Endothelial cell of umbilical vein (primary cell): ENCODE measurements around the gene FTO. TPM values are rescaled to one million over a fixed set of nuclear protein-coding genes. Genes with fewer than 3 reads are reported as not detected.

Experiments used
- BruUV-seq: library from RNA; stranded (reverse); fragments of 400-500 nt; replicated peaks from 2 replicates; lab custom pipeline; 2021; lab: Mats Ljungman, UMichigan
- CTCF ChIA-PET: fragments of 300-600, 350-600 bp; sonication (Branson Sonifier 250); formaldehyde crosslinking; loops from one replicate; lab custom pipeline; 2021; ENCODE audit warnings: antibody characterized with exemption, inconsistent platforms; lab: Charles Lee
- POLR2A ChIA-PET: fragments of 300-600, 350-600 bp; sonication (Branson Sonifier 250); formaldehyde crosslinking; loops from one replicate; lab custom pipeline; 2021; ENCODE audit warnings: antibody characterized with exemption, inconsistent platforms; lab: Charles Lee
- DNase-seq: peaks from one replicate; pipeline ENCODE4 v3.0.0-alpha.2; 2011; ENCODE audit warnings: low read depth, low spot score
- FAIRE-seq: peaks from 2 replicates; lab custom pipeline; 2011; peaks lifted over from hg19 to GRCh38; lab: Jason Lieb, UNC
- H2AFZ ChIP-seq: 2 replicates; pipeline ENCODE4 v1.6.0; 2012; ENCODE audit warnings: low read depth, low read length, control low read depth, inconsistent platforms
- H3K27ac ChIP-seq: 2 replicates; pipeline ENCODE4 v1.5.1; 2011; ENCODE audit warnings: low read depth, mild to moderate bottlenecking, control low read depth, low read length, moderate library complexity; ENCODE audit not compliant: insufficient read depth
- H3K27me3 ChIP-seq, 2 experiments: 2 replicates each; pipeline versions ENCODE4 v1.6.0 to v1.6.1; 2011; ENCODE audit warnings: low read length in 2 of 2, mixed read lengths in 1 of 2; ENCODE audit not compliant: control insufficient read depth in 2 of 2, insufficient read depth in 2 of 2
- H3K36me3 ChIP-seq, 2 experiments: 2 replicates in 1 of 2; 3 replicates in 1 of 2; pipeline ENCODE4 v1.5.1; 2011; ENCODE audit warnings: low read length in 2 of 2, mild to moderate bottlenecking in 1 of 2, moderate library complexity in 1 of 2; ENCODE audit not compliant: control insufficient read depth in 2 of 2, insufficient read depth in 2 of 2; ENCODE audit errors: extremely low read depth in 1 of 2
- H3K4me1 ChIP-seq: 3 replicates; pipeline ENCODE4 v1.5.1; 2011; ENCODE audit warnings: mild to moderate bottlenecking, low read length; ENCODE audit not compliant: control insufficient read depth, insufficient read depth; ENCODE audit errors: extremely low read depth
- H3K4me2 ChIP-seq: 2 replicates; pipeline ENCODE4 v1.6.1; 2011; ENCODE audit warnings: low read length, control low read depth, mixed read lengths; ENCODE audit not compliant: insufficient read depth
- H3K4me3 ChIP-seq, 3 experiments: fragments of 200-600 bp in 1 of 3; sonication (generic), shearing (Covaris generic) in 1 of 3; replicated peaks in 1 of 3; 2 replicates each; pipeline ENCODE4 v1.5.1; 2011 to 2016; ENCODE audit warnings: control low read depth in 3 of 3, low read length in 3 of 3, mild to moderate bottlenecking in 2 of 3, inconsistent platforms in 1 of 3, low read depth in 1 of 3, moderate library complexity in 1 of 3; ENCODE audit not compliant: insufficient read depth in 1 of 3
- H3K79me2 ChIP-seq: 2 replicates; pipeline ENCODE4 v1.6.0; 2012; ENCODE audit warnings: low read length, inconsistent platforms; ENCODE audit not compliant: control insufficient read depth, insufficient read depth
- H3K9ac ChIP-seq: replicated peaks from 2 replicates; pipeline ENCODE3; 2011; ENCODE audit warnings: low read length, control low read depth; ENCODE audit not compliant: insufficient read depth; ENCODE audit errors: extremely low read depth
- H3K9me1 ChIP-seq: replicated peaks from 3 replicates; pipeline ENCODE4 v1.6.0; 2011; ENCODE audit warnings: mild to moderate bottlenecking, low read length; ENCODE audit not compliant: control insufficient read depth, insufficient read depth; ENCODE audit errors: extremely low read depth
- H3K9me3 ChIP-seq: replicated peaks from 2 replicates; pipeline ENCODE4 v1.5.1; 2012; ENCODE audit warnings: low read length, inconsistent platforms; ENCODE audit not compliant: control insufficient read depth, insufficient read depth
- H4K20me1 ChIP-seq: replicated peaks from 2 replicates; pipeline ENCODE3; 2011; ENCODE audit warnings: mild to moderate bottlenecking, low read length; ENCODE audit not compliant: control insufficient read depth, insufficient read depth; ENCODE audit errors: extremely low read depth
- EZH2 ChIP-seq: IDR thresholded peaks from 2 replicates; pipeline ENCODE4 v1.6.1; 2012; ENCODE audit warnings: borderline replicate concordance, low read depth, mild to moderate bottlenecking, moderate library complexity, low read length, inconsistent platforms; ENCODE audit not compliant: severe bottlenecking
- FOS ChIP-seq: IDR thresholded peaks from 2 replicates; pipeline ENCODE4 v1.6.1; 2011; ENCODE audit warnings: mild to moderate bottlenecking, low read length, moderate library complexity, borderline replicate concordance; ENCODE audit not compliant: insufficient read depth
- GATA2 ChIP-seq: IDR thresholded peaks from 2 replicates; pipeline ENCODE4 v1.7.0; 2011; ENCODE audit warnings: low read depth, mild to moderate bottlenecking, moderate library complexity, mixed read lengths, low read length; ENCODE audit not compliant: insufficient read length, insufficient read depth
- JUN ChIP-seq: IDR thresholded peaks from 2 replicates; pipeline ENCODE4 v1.6.1; 2011; ENCODE audit warnings: borderline replicate concordance, low read depth; ENCODE audit not compliant: insufficient read length, insufficient read depth
- MYC ChIP-seq: IDR thresholded peaks from one replicate; pipeline ENCODE4 v1.6.1; 2011; ENCODE audit warnings: mild to moderate bottlenecking, low read depth, low read length
- POLR2A ChIP-seq: IDR thresholded peaks from 2 replicates; pipeline ENCODE4 v1.6.1; 2012; ENCODE audit warnings: low read depth, mild to moderate bottlenecking, control low read depth, low read length
- POLR2AphosphoS5 ChIP-seq: IDR thresholded peaks from 2 replicates; pipeline ENCODE4 v1.6.1; 2012; ENCODE audit warnings: low read depth, mild to moderate bottlenecking, control low read depth, low read length, moderate library complexity; ENCODE audit not compliant: insufficient read depth
- dilution Hi-C: fragments of 300-500 bp; cut with MboI; formaldehyde crosslinking; loops from one replicate; pipeline ENCODE4 v1.15.0; 2019; ENCODE audit warnings: low sequenced_read_pairs; ENCODE audit not compliant: extremely low pct_ligation_motif_present
- intact Hi-C: fragments of 100-400 bp; cut with micrococcal nuclease; formaldehyde crosslinking; loops from one replicate; pipeline ENCODE4 v1.10.0; 2022
- polyA plus RNA-seq, 4 experiments: library from polyadenylated mRNA; depleted of rRNA in 3 of 4; stranded (reverse) in 3 of 4; unstranded in 1 of 4; fragments of >200 nt; gene quantifications; 2 replicates each; pipeline versions ENCODE4 v1.2.1 to v1.2.3, GENCODE V29; 2011 to 2012; ENCODE audit warnings: missing spikeins in 1 of 4
- total RNA-seq: library from RNA; stranded (reverse); gene quantifications from 2 replicates; pipeline ENCODE4 v1.2.3, GENCODE V29; 2021
- TF ChIP-seq, protein P1 (sequence below), 2 donors: IDR thresholded peaks; 1 replicate in 1 of 2; 2 replicates in 1 of 2; pipeline ENCODE4 v1.5.1; 2011; ENCODE audit warnings: low read length in 2 of 2, mild to moderate bottlenecking in 2 of 2, moderate library complexity in 2 of 2, control low read depth in 1 of 2, inconsistent platforms in 1 of 2, low read depth in 1 of 2; ENCODE audit not compliant: insufficient read depth in 1 of 2; ENCODE audit errors: extremely low read depth in 1 of 2
- TF ChIP-seq, protein P2 (sequence below): IDR thresholded peaks from 2 replicates; pipeline ENCODE4 v1.6.1; 2011; ENCODE audit not compliant: insufficient read depth, insufficient read length

FTO gene
- total and polyA plus RNA-seq, 2 donors (not counting 3 experiments of a cell fraction or from before 2014, with no cell fraction given), result 48.6 to 87.1 TPM

DNA sequence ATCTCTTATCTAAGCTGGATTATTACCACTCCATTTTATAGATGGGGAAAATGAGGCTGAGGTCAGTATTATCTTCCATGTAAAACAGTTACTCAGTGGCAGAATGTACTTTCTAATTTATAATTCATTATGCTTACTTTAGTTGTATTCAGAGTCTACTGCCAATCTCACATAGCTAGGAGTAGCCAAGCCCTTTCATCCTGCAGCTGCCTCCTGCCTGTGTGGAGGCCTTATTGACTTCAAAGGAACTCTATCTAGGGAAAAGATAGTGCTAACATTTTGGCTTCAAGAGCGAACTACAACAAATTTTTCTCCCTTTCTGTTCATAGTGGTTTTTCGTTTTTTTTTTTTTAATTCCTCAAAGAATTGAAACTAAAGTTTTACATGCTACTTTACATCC lies 13.2 kb upstream of the FTO start:
- Histone ChIP-seq H3K9me3 (no peaks in the 10 kb centered on the region), H3K4me2 (no peak overlapping the region), H3K4me1 (no peaks in the 10 kb centered on the region), H3K27me3 (no peaks in the 10 kb centered on the region), H3K36me3 (no peaks in the 10 kb centered on the region), H3K79me2 (no peaks in the 10 kb centered on the region), H2AFZ (no peak overlapping the region), H4K20me1 (no peaks in the 10 kb centered on the region), H3K9me1 (no peaks in the 10 kb centered on the region), H3K27ac (no peak overlapping the region), H3K4me3 (no peak overlapping the region), H3K9ac (no peak overlapping the region)
- FAIRE-seq (no peak), DNase-seq (no peak)
- no TSS peak for BruUV-seq
- ChIA-PET CTCF (interaction anchor here (1.2 kb wide), 1 partner anchor 13 kb away, joined by 3 read pairs; the partner anchor contains the start of genes FTO and RPGRIP1L), POLR2A (no interaction called here)
- dilution Hi-C loops (no loop called here), intact Hi-C loops (no loop called here)
- TF ChIP-seq MYC, result no peak
- TF ChIP-seq EZH2, result no peak
- no peak for TF ChIP-seq POLR2AphosphoS5
- no peak for TF ChIP-seq POLR2A
- TF ChIP-seq, protein P1, sequence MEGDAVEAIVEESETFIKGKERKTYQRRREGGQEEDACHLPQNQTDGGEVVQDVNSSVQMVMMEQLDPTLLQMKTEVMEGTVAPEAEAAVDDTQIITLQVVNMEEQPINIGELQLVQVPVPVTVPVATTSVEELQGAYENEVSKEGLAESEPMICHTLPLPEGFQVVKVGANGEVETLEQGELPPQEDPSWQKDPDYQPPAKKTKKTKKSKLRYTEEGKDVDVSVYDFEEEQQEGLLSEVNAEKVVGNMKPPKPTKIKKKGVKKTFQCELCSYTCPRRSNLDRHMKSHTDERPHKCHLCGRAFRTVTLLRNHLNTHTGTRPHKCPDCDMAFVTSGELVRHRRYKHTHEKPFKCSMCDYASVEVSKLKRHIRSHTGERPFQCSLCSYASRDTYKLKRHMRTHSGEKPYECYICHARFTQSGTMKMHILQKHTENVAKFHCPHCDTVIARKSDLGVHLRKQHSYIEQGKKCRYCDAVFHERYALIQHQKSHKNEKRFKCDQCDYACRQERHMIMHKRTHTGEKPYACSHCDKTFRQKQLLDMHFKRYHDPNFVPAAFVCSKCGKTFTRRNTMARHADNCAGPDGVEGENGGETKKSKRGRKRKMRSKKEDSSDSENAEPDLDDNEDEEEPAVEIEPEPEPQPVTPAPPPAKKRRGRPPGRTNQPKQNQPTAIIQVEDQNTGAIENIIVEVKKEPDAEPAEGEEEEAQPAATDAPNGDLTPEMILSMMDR (IDR thresholded peaks at IDR 0.05; ENCODE audit: extremely low read depth in 1 of 2, insufficient read depth in 1 of 2, low read depth in 1 of 2, low read length in 2 of 2), result no peak
- TF ChIP-seq, protein P2, sequence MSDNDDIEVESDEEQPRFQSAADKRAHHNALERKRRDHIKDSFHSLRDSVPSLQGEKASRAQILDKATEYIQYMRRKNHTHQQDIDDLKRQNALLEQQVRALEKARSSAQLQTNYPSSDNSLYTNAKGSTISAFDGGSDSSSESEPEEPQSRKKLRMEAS, result no peak
- no peak for TF ChIP-seq JUN
- no peak for TF ChIP-seq GATA2
- TF ChIP-seq FOS, result no peak
